ENCODE results near the gene ARL8B. TPM values are rescaled to one million over a fixed set of nuclear protein-coding genes. Genes with fewer than 3 reads are reported as not detected.
A peak's percentile ranks its signal among the peaks of the same experiment; 100 is the strongest.

ARL8B gene
- total RNA-seq, 1 experiment from 2014 or later, result 29.0 TPM

GRCh38 chr3:5191555-5192304, 69.6 kb downstream of the ARL8B start:
- H3K27ac ChIP-seq (ENCODE audit: insufficient read length, low read depth, low read length), result no peak overlapping the region
- Mint-ChIP-seq H3K9me3 (no peaks in the 10 kb centered on the region), H3K27ac (peak overlapping the region in 2 of 3 experiments; percentile 4 to 30; a peak in 3 of 7 replicates), H3K36me3 (ENCODE audit: insufficient read depth in 1 of 3, low read depth in 3 of 3) (peaks cover 8 to 15% (median 11%) of the 10 kb centered on the region in 3 experiments; a peak in 6 of 7 replicates), H3K4me1 (peaks cover 25 to 33% of the 10 kb centered on the region in 2 experiments), H3K27me3 (ENCODE audit: low read depth) (peaks cover 5% of the 10 kb centered on the region), H3K4me3 (peak overlapping the region in 1 of 2 experiments; percentile 21; a peak in 1 of 5 replicates)
- H4K8ac ChIP-seq (replicated peaks; ENCODE audit: insufficient read length, low read depth, low read length), result no peak overlapping the region
- H3K14ac ChIP-seq (ENCODE audit: insufficient read depth, low read length), result no peak overlapping the region
- no peak overlapping the region for H4K91ac ChIP-seq (ENCODE audit: insufficient read length, low read depth, low read length)
- H2BK20ac ChIP-seq (ENCODE audit: low read depth, low read length, poor library complexity, severe bottlenecking), result no peak overlapping the region
- H3K4me2 ChIP-seq (ENCODE audit: insufficient read depth, insufficient read length, low read length), result no peak overlapping the region
- no peak overlapping the region for H2BK12ac ChIP-seq (ENCODE audit: insufficient read length, low read depth, low read length)
- no peak overlapping the region for H3T11ph ChIP-seq (ENCODE audit: low read length)
- H2BK5ac ChIP-seq (ENCODE audit: insufficient read length, low read length), result no peak overlapping the region
- H2AK5ac ChIP-seq (ENCODE audit: insufficient read length, low read length), result no peak overlapping the region
- no peak overlapping the region for H3K9ac ChIP-seq (ENCODE audit: extremely low read depth, insufficient read length, low read length)
- no peaks in the 10 kb centered on the region for H4K20me1 ChIP-seq (ENCODE audit: control insufficient read depth, insufficient read depth, insufficient read length)
- no peak for TF ChIP-seq CTCF (conservative IDR thresholded peaks at IDR 0.05)
- no peak overlapping the region for H3K4ac ChIP-seq (ENCODE audit: low read depth, low read length)
- H3K9me3 ChIP-seq (ENCODE audit: control insufficient read depth, low read depth, low read length), result no peaks in the 10 kb centered on the region
- H3K79me2 ChIP-seq (ENCODE audit: insufficient read depth, low read length), result peaks cover 12% of the 10 kb centered on the region; the same call in 1 of the 2 replicates
- peaks cover 10% of the 10 kb centered on the region for H3K23me2 ChIP-seq (ENCODE audit: insufficient read length, low read depth, low read length, poor library complexity, severe bottlenecking)
- no peak overlapping the region for H4K5ac ChIP-seq (ENCODE audit: insufficient read length, low read depth, low read length)
- H3K56ac ChIP-seq (ENCODE audit: insufficient read length, low read depth, low read length), result no peak overlapping the region
- no peak overlapping the region for H2BK120ac ChIP-seq (ENCODE audit: low read depth, low read length, poor library complexity, severe bottlenecking)
- no peak overlapping the region for H2BK15ac ChIP-seq (ENCODE audit: low read depth, low read length)
- no peak overlapping the region for H2AFZ ChIP-seq (ENCODE audit: low read length)
- peaks cover 4% of the 10 kb centered on the region for H3K79me1 ChIP-seq (ENCODE audit: insufficient read depth, low read depth, low read length, poor library complexity, severe bottlenecking)
- no peak for DNase-seq
- WGBS (ENCODE audit: extremely low coverage, insufficient read length, low lambda C conversion rate), result no CpG with 5 or more reads among the region's 5 CpGs
- no peaks in the 10 kb centered on the region for H3K27me3 ChIP-seq (ENCODE audit: insufficient read depth, low read length)
- peaks cover 6% of the 10 kb centered on the region; the same call in 1 of the 2 replicates for H3K4me1 ChIP-seq (ENCODE audit: insufficient read depth, low read length)
- no peak overlapping the region for H3K18ac ChIP-seq (ENCODE audit: insufficient read length, low read depth, low read length)
- H3K23ac ChIP-seq (ENCODE audit: insufficient read length, low read depth, low read length), result no peak overlapping the region
